Femur (tissue), 1 donor: ENCODE data around the gene ICAM4.
"Not testable (repeated sequence)": the region's sequence is repeated elsewhere in the genome, so short reads cannot be mapped to it uniquely, and the experiment has no call there.

Experiments
- DNase-seq: peaks from one replicate; pipeline ENCODE4 v3.0.0-alpha.2; 2017

The ICAM4 gene

DNA sequence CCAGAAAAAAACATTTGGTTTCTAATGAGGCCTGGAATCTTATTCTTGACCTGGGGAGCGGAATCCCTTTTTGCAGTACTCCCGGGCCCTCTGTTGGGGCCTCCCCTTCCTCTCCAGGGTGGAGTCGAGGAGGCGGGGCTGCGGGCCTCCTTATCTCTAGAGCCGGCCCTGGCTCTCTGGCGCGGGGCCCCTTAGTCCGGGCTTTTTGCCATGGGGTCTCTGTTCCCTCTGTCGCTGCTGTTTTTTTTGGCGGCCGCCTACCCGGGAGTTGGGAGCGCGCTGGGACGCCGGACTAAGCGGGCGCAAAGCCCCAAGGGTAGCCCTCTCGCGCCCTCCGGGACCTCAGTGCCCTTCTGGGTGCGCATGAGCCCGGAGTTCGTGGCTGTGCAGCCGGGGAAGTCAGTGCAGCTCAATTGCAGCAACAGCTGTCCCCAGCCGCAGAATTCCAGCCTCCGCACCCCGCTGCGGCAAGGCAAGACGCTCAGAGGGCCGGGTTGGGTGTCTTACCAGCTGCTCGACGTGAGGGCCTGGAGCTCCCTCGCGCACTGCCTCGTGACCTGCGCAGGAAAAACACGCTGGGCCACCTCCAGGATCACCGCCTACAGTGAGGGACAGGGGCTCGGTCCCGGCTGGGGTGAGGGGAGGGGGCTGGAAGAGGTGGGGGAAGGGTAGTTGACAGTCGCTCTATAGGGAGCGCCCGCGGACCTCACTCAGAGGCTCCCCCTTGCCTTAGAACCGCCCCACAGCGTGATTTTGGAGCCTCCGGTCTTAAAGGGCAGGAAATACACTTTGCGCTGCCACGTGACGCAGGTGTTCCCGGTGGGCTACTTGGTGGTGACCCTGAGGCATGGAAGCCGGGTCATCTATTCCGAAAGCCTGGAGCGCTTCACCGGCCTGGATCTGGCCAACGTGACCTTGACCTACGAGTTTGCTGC is at the start of gene ICAM4:
Gene ICAM4 (plus strand): TSS at position 153 of the 935 bp plus-strand sequence. CDS start 58 bp downstream, at position 211.
- DNase-seq: no peak

- no peak for DNase-seq
Measured at GRCh38 chr19:10237702-10238101, 49.1 kb upstream of the ICAM4 start.

DNA sequence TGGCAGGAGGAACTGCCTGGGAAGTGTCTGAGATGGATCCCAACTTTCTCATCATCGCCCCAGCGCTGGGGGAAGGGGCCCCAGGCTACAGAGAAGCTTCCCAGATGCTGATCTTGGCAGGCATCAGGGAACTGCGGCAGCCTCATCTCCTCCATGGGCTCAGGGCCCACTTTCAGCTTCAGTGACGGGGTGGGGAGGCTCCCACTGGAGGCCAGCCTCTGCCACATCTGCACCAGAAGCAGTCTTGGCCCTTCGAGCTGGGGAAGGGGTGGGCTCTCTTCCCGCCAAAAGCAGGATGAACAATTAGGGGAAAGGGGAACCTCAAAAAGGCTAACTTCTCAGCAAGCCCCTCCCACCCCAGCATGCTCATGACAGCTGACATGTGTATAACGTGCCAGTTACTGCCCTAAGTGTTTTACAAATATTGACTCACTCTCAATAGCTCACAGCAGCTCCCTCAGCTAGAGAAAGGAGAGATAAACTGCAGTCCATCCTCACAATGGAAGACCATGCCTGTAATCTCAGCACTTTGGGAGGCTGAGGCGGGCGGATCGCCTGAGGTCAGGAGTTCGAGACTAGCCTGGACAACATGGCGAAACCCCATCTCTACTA is 48.5 kb upstream of the ICAM4 start:
- peak; percentile 93 for DNase-seq

GRCh38 chr19:10241826-10242449 is 44.8 kb upstream of the ICAM4 start:
- not testable (repeated sequence) for DNase-seq

DNA sequence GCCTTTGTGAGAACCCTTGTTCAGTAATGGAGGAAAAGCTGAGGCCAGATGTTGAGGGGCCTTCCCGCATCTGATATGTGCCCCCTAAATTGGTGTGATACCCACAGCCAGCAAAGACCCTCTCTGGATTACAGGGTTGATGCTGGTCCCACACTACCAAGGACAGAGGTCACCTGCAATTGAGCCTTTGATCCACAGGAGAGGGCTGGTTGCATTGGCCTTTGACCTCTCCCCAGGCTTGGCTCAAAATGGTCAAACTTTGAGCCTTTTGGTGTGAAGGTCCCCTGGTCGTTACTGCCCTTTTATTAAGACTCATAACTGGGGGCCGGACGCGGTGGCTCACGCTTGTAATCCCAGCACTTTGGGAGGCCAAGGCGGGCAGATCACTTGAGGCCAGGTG is 43.1 kb upstream of the ICAM4 start:
- DNase-seq: no peak

- DNase-seq: no peak
Measured at GRCh38 chr19:10245189-10245939, 41.4 kb upstream of the ICAM4 start.

GRCh38 chr19:10246511-10246910 is 40.2 kb upstream of the ICAM4 start:
- no peak for DNase-seq

GRCh38 chr19:10251792-10252694 is 34.7 kb upstream of the ICAM4 start, which contains the start of gene MRPL4:
MRPL4 (plus strand) TSS chr19:10252214; CDS start chr19:10252254, 40 bp downstream.
- DNase-seq: peak; percentile 99

DNA sequence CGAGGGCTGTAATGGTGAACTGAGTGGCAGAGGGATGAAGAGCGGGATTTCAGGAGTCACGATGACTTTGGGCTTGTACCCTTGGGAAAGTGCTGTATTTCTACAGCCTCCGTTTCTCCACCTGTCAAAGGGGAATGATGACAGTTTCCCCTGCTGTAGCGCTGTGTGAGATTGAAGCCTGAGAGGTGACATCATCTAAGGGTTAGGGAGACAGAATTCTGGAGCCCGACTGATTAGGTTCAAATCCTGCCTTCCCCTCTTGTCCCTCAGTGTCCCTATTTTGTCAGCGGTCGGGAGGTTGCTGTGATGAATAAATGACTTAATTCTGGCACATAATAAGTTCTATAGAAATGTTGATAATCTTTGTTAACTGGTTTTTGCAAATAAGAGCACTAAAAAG is 34.0 kb upstream of the ICAM4 start:
- DNase-seq: no peak

DNA sequence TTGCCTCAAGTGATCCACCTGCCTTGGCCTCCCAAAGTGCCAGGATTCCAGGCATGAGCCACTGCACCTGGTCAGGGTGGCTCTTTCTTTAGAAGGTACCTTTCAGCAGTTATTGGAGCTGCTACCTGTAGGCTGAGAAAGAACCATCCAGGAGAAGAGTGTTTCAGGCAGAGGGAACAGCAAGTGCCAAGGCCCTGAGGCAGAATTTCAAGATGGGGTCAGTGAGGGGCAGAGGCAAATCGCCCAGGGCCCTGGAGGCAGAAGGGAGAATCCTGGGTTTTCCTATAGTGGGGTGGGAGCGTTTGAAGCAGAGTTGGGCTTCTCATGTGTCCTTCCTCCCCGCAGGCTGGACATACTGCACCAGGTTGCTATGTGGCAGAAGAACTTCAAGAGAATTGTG is 32.5 kb upstream of the ICAM4 start:
- no peak for DNase-seq

- no peak for DNase-seq
Measured at GRCh38 chr19:10255358-10255757, 31.4 kb upstream of the ICAM4 start.

DNA sequence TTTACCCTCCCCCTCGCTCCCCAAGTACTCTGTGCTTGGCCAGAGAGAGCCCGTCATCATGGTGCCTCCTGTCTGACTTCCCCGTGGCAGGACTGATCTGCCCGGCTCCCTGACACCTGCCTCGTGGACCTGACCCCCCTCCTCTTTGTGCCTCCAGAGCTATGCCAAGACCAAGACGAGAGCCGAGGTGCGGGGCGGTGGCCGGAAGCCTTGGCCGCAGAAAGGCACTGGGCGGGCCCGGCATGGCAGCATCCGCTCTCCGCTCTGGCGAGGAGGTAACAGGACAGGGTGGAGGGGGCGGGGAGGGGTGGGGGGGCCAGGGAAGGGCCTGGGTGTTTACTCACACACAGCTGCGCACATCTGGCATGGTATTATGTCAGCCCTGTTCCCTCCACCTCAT is 30.2 kb upstream of the ICAM4 start:
- no peak for DNase-seq

DNA sequence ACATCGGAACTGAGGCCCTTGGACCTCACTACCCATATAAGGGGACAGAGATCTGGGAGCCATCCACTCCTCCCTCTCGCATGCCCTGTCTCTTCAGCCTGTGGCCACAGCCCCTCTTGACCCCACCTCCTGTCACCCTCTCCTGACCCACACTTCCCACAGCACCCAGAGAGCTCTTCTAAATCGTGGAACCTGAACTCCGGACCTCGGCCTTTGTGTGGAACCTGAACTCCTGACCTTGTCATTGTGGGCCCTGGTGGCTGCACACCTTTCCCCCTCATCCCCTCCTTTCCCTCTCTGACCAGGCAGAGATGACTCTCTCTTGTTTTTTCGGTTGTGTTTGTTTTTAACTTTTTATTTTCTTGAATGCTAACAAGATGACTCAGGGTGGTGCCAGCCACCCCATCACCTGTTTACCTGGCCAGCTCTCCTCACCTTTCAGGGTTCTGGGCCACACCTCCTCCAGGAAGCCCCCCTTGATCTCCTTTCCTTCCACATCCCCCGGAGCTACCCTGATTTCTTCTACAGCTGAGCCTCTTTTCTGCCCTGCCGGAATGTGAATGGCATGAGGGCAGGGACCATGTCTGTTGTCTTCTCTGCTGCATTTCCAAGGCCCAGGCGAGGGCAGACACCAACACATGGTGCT is 29.7 kb upstream of the ICAM4 start:
- DNase-seq: no peak

- no peak for DNase-seq
Measured at GRCh38 chr19:10258080-10258710, 28.6 kb upstream of the ICAM4 start.

- DNase-seq: peak; percentile 83
Measured at GRCh38 chr19:10259162-10259905, 27.4 kb upstream of the ICAM4 start.

- no peak for DNase-seq
Measured at GRCh38 chr19:10260141-10260584, 26.6 kb upstream of the ICAM4 start.

DNA sequence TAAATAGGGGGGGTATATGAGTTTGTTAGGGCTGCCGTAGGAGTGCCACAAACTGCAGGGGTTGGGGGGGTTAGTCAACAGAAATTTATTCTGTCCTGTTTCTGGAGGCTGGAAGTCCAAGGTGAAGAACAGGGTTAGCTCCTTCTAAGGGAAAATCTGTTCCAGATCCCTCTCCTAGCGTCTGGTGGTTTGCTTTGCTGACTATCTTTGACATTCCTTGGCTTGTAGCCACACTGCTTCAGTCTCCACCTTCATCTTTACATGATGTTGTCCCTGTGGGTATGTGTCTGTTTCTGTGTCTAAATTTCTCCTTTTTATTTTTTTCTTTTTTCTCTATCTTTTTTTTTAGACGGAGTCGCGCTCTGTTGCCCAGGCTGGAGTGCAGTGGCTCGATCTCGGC is 24.0 kb upstream of the ICAM4 start:
- no peak for DNase-seq

- no peak for DNase-seq
Measured at GRCh38 chr19:10266706-10267105, 20.0 kb upstream of the ICAM4 start.

GRCh38 chr19:10268071-10268470 is 18.7 kb upstream of the ICAM4 start:
- DNase-seq: peak; percentile 25
